ENCODE data around the gene ALDH1A1.
"Not testable (repeated sequence)": the region's sequence is repeated elsewhere in the genome, so short reads cannot be mapped to it uniquely, and the experiment has no call there.

ALDH1A1 gene

GRCh38 chr9:72884508-72884907, 68.3 kb downstream of the ALDH1A1 start:
- Histone ChIP-seq H3K9me3 (ENCODE audit: low read length) (no peaks in the 10 kb centered on the region), H3K4me3 (ENCODE audit: low read length) (no peak overlapping the region), H3K27me3 (ENCODE audit: insufficient read depth, low read length) (peaks cover 6% of the 10 kb centered on the region), H2AFZ (ENCODE audit: low read depth, low read length) (no peak overlapping the region), H3K4me1 (ENCODE audit: insufficient read depth, low read length) (no peaks in the 10 kb centered on the region), H3K36me3 (ENCODE audit: insufficient read depth, low read length) (no peaks in the 10 kb centered on the region)

GRCh38 chr9:72883875-72884274, 69.0 kb downstream of the ALDH1A1 start:
- peaks cover 4% of the 10 kb centered on the region for H3K27me3 ChIP-seq (ENCODE audit: insufficient read depth, low read length)
- no peak overlapping the region for H3K4me3 ChIP-seq (ENCODE audit: low read length)
- no peaks in the 10 kb centered on the region for H3K36me3 ChIP-seq (ENCODE audit: insufficient read depth, low read length)
- no peak overlapping the region for H2AFZ ChIP-seq (ENCODE audit: low read depth, low read length)
- H3K9me3 ChIP-seq (ENCODE audit: low read length): no peaks in the 10 kb centered on the region
- no peaks in the 10 kb centered on the region for H3K4me1 ChIP-seq (ENCODE audit: insufficient read depth, low read length)

GRCh38 chr9:72882117-72882775, 70.6 kb downstream of the ALDH1A1 start:
- Histone ChIP-seq H2AFZ (ENCODE audit: low read depth, low read length) (no peak overlapping the region), H3K9me3 (ENCODE audit: low read length) (no peaks in the 10 kb centered on the region), H3K4me1 (ENCODE audit: insufficient read depth, low read length) (no peaks in the 10 kb centered on the region), H3K4me3 (ENCODE audit: low read length) (no peak overlapping the region), H3K27me3 (ENCODE audit: insufficient read depth, low read length) (no peaks in the 10 kb centered on the region), H3K36me3 (ENCODE audit: insufficient read depth, low read length) (no peaks in the 10 kb centered on the region)

GRCh38 chr9:72880821-72881220, 72.0 kb downstream of the ALDH1A1 start:
- H3K4me3 ChIP-seq (ENCODE audit: low read length): no peak overlapping the region
- H3K27me3 ChIP-seq (ENCODE audit: insufficient read depth, low read length): no peaks in the 10 kb centered on the region
- no peaks in the 10 kb centered on the region for H3K36me3 ChIP-seq (ENCODE audit: insufficient read depth, low read length)
- H3K4me1 ChIP-seq (ENCODE audit: insufficient read depth, low read length): no peaks in the 10 kb centered on the region
- H2AFZ ChIP-seq (ENCODE audit: low read depth, low read length): no peak overlapping the region
- no peaks in the 10 kb centered on the region for H3K9me3 ChIP-seq (ENCODE audit: low read length)

- no peaks in the 10 kb centered on the region for H3K36me3 ChIP-seq (ENCODE audit: insufficient read depth, low read length)
- no peaks in the 10 kb centered on the region for H3K27me3 ChIP-seq (ENCODE audit: insufficient read depth, low read length)
- H2AFZ ChIP-seq (ENCODE audit: low read depth, low read length): no peak overlapping the region
- H3K4me3 ChIP-seq (ENCODE audit: low read length): no peak overlapping the region
- H3K9me3 ChIP-seq (ENCODE audit: low read length): no peaks in the 10 kb centered on the region
- H3K4me1 ChIP-seq (ENCODE audit: insufficient read depth, low read length): no peaks in the 10 kb centered on the region
Measured at GRCh38 chr9:72875221-72875620, 77.6 kb downstream of the ALDH1A1 start.

GRCh38 chr9:72874344-72874743, 78.5 kb downstream of the ALDH1A1 start:
- Histone ChIP-seq H3K36me3 (ENCODE audit: insufficient read depth, low read length) (no peaks in the 10 kb centered on the region), H3K4me1 (ENCODE audit: insufficient read depth, low read length) (no peaks in the 10 kb centered on the region), H3K4me3 (ENCODE audit: low read length) (no peak overlapping the region), H2AFZ (ENCODE audit: low read depth, low read length) (no peak overlapping the region), H3K9me3 (ENCODE audit: low read length) (no peaks in the 10 kb centered on the region), H3K27me3 (ENCODE audit: insufficient read depth, low read length) (no peaks in the 10 kb centered on the region)

GRCh38 chr9:72873456-72873855, 79.4 kb downstream of the ALDH1A1 start:
- Histone ChIP-seq H3K36me3 (ENCODE audit: insufficient read depth, low read length) (no peaks in the 10 kb centered on the region), H2AFZ (ENCODE audit: low read depth, low read length) (no peak overlapping the region), H3K27me3 (ENCODE audit: insufficient read depth, low read length) (no peaks in the 10 kb centered on the region), H3K9me3 (ENCODE audit: low read length) (no peaks in the 10 kb centered on the region), H3K4me1 (ENCODE audit: insufficient read depth, low read length) (no peaks in the 10 kb centered on the region), H3K4me3 (ENCODE audit: low read length) (no peak overlapping the region)

- no peak overlapping the region for H2AFZ ChIP-seq (ENCODE audit: low read depth, low read length)
- H3K9me3 ChIP-seq (ENCODE audit: low read length): no peaks in the 10 kb centered on the region
- no peaks in the 10 kb centered on the region for H3K36me3 ChIP-seq (ENCODE audit: insufficient read depth, low read length)
- H3K27me3 ChIP-seq (ENCODE audit: insufficient read depth, low read length): no peaks in the 10 kb centered on the region
- H3K4me3 ChIP-seq (ENCODE audit: low read length): no peak overlapping the region
- no peaks in the 10 kb centered on the region for H3K4me1 ChIP-seq (ENCODE audit: insufficient read depth, low read length)
Measured at GRCh38 chr9:72872718-72873117, 80.1 kb downstream of the ALDH1A1 start.

GRCh38 chr9:72871685-72872084, 81.2 kb downstream of the ALDH1A1 start:
- Histone ChIP-seq H3K4me3 (ENCODE audit: low read length) (no peak overlapping the region), H3K4me1 (ENCODE audit: insufficient read depth, low read length) (no peaks in the 10 kb centered on the region), H2AFZ (ENCODE audit: low read depth, low read length) (no peak overlapping the region), H3K36me3 (ENCODE audit: insufficient read depth, low read length) (no peaks in the 10 kb centered on the region), H3K9me3 (ENCODE audit: low read length) (no peaks in the 10 kb centered on the region), H3K27me3 (ENCODE audit: insufficient read depth, low read length) (no peaks in the 10 kb centered on the region)

- Histone ChIP-seq H3K4me1 (ENCODE audit: insufficient read depth, low read length) (no peaks in the 10 kb centered on the region), H3K9me3 (ENCODE audit: low read length) (no peaks in the 10 kb centered on the region), H3K4me3 (ENCODE audit: low read length) (no peak overlapping the region), H3K27me3 (ENCODE audit: insufficient read depth, low read length) (no peaks in the 10 kb centered on the region), H3K36me3 (ENCODE audit: insufficient read depth, low read length) (no peaks in the 10 kb centered on the region), H2AFZ (ENCODE audit: low read depth, low read length) (no peak overlapping the region)
Measured at GRCh38 chr9:72864327-72864726, 88.5 kb downstream of the ALDH1A1 start.

GRCh38 chr9:72863456-72864094, 89.3 kb downstream of the ALDH1A1 start:
- Histone ChIP-seq H3K4me3 (ENCODE audit: low read length) (no peak overlapping the region), H3K36me3 (ENCODE audit: insufficient read depth, low read length) (no peaks in the 10 kb centered on the region), H2AFZ (ENCODE audit: low read depth, low read length) (no peak overlapping the region), H3K4me1 (ENCODE audit: insufficient read depth, low read length) (no peaks in the 10 kb centered on the region), H3K27me3 (ENCODE audit: insufficient read depth, low read length) (no peaks in the 10 kb centered on the region), H3K9me3 (ENCODE audit: low read length) (no peaks in the 10 kb centered on the region)

GRCh38 chr9:72862788-72863187, 90.1 kb downstream of the ALDH1A1 start:
- H3K4me3 ChIP-seq (ENCODE audit: low read length); H3K9me3 ChIP-seq (ENCODE audit: low read length); H3K36me3 ChIP-seq (ENCODE audit: insufficient read depth, low read length); H3K27me3 ChIP-seq (ENCODE audit: insufficient read depth, low read length); H2AFZ ChIP-seq (ENCODE audit: low read depth, low read length); H3K4me1 ChIP-seq (ENCODE audit: insufficient read depth, low read length): not testable (repeated sequence)

- H2AFZ ChIP-seq (ENCODE audit: low read depth, low read length): no peak overlapping the region
- no peaks in the 10 kb centered on the region for H3K4me1 ChIP-seq (ENCODE audit: insufficient read depth, low read length)
- H3K9me3 ChIP-seq (ENCODE audit: low read length): no peaks in the 10 kb centered on the region
- H3K36me3 ChIP-seq (ENCODE audit: insufficient read depth, low read length): no peaks in the 10 kb centered on the region
- H3K4me3 ChIP-seq (ENCODE audit: low read length): no peak overlapping the region
- no peaks in the 10 kb centered on the region for H3K27me3 ChIP-seq (ENCODE audit: insufficient read depth, low read length)
Measured at GRCh38 chr9:72858089-72858912, 94.6 kb downstream of the ALDH1A1 start.
